ENCODE measurements around the gene ORAI2.
"Not testable (repeated sequence)": the region's sequence is repeated elsewhere in the genome, so short reads cannot be mapped to it uniquely, and the experiment has no call there.

- not testable (repeated sequence) for TF ChIP-seq TAF1, POLR2AphosphoS5, POLR2A (IDR thresholded peaks at IDR 0.05; ENCODE audit: low read depth, low read length)
Observed at GRCh38 chr7:102408530-102408929, 24.8 kb upstream of the ORAI2 start.

Data from GM12891 (cell line).